Hepatocyte (in vitro differentiated cells): Measurements from ENCODE around the gene POU6F2. TPM values are rescaled to one million over a fixed set of nuclear protein-coding genes. Genes with fewer than 3 reads are reported as not detected.

Experiments
- DNase-seq: peaks from one replicate; pipeline ENCODE4 v3.0.0-alpha.2; 2016; ENCODE audit warnings: low spot score
- H2AFZ ChIP-seq: fragments of 200-600 bp; sonication (generic); 2 replicates; pipeline ENCODE4 v1.6.0; 2016; ENCODE audit warnings: antibody characterized with exemption, mild to moderate bottlenecking
- H3K27ac ChIP-seq: fragments of 200-600 bp; sonication (generic); 2 replicates; pipeline ENCODE4 v1.5.1; 2016; ENCODE audit warnings: mild to moderate bottlenecking
- H3K27me3 ChIP-seq: fragments of 200-600 bp; sonication (generic); 2 replicates; pipeline ENCODE4 v1.6.1; 2016
- H3K36me3 ChIP-seq: fragments of 200-600 bp; sonication (generic); replicated peaks from 2 replicates; pipeline ENCODE4 v1.5.1; 2016; ENCODE audit warnings: low read depth; ENCODE audit not compliant: insufficient read depth
- H3K4me1 ChIP-seq: fragments of 200-600 bp; sonication (generic); 2 replicates; pipeline ENCODE4 v1.5.1; 2016; ENCODE audit warnings: mild to moderate bottlenecking, moderate library complexity; ENCODE audit not compliant: insufficient read depth
- H3K4me2 ChIP-seq: fragments of 200-600 bp; sonication (generic); 2 replicates; pipeline ENCODE4 v1.6.0; 2016
- H3K4me3 ChIP-seq: fragments of 200-600 bp; sonication (generic); 2 replicates; pipeline ENCODE4 v1.5.1; 2016; ENCODE audit warnings: mild to moderate bottlenecking
- H3K79me2 ChIP-seq: fragments of 200-600 bp; sonication (generic); 2 replicates; pipeline ENCODE4 v1.6.0; 2017; ENCODE audit warnings: mild to moderate bottlenecking
- H3K9me2 ChIP-seq: fragments of 200-600 bp; sonication (generic); replicated peaks from 2 replicates; pipeline ENCODE4 v1.6.0; 2017; ENCODE audit warnings: mild to moderate bottlenecking; ENCODE audit not compliant: insufficient read depth
- H3K9me3 ChIP-seq: fragments of 200-600 bp; sonication (generic); 2 replicates; pipeline ENCODE4 v1.5.1; 2016; ENCODE audit warnings: low read depth, mild to moderate bottlenecking
- H4K20me1 ChIP-seq: fragments of 200-600 bp; sonication (generic); 2 replicates; pipeline ENCODE4 v1.6.0; 2016; ENCODE audit warnings: mild to moderate bottlenecking; ENCODE audit not compliant: insufficient read depth, poor library complexity, severe bottlenecking
- EZH2 ChIP-seq: fragments of 200-600 bp; sonication (generic); IDR thresholded peaks from 2 replicates; pipeline ENCODE4 v1.6.1; 2016; ENCODE audit warnings: antibody characterized with exemption, mild to moderate bottlenecking, borderline replicate concordance
- EZH2phosphoT487 ChIP-seq: fragments of 200-600 bp; sonication (generic); IDR thresholded peaks from one replicate; pipeline ENCODE4 v1.6.1; 2018; ENCODE audit warnings: antibody characterized with exemption, mild to moderate bottlenecking, low read depth, moderate library complexity; ENCODE audit not compliant: unreplicated experiment, severe bottlenecking
- WGBS: methylation state at CpG from one replicate; pipeline ENCODE4 v1.1.6; 2016; ENCODE audit warnings: low lambda C conversion rate; ENCODE audit errors: missing lambda C conversion rate; 5-methylcytosine and 5-hydroxymethylcytosine counted together
- polyA plus RNA-seq: library from polyadenylated mRNA; unstranded; fragments of >200 nt; fragmentation: Nextera tagmentation; extraction: Ambion mirVana; gene quantifications from 2 replicates; pipeline ENCODE4 v1.2.1, GENCODE V29; 2016
- total RNA-seq: library from RNA; depleted of rRNA; stranded (reverse); fragments of >200 nt; gene quantifications from 2 replicates; pipeline ENCODE4 v1.2.3, GENCODE V29; 2014
- TF ChIP-seq, protein P1 (sequence below): fragments of 200-600 bp; sonication (generic); IDR thresholded peaks from 2 replicates; pipeline ENCODE4 v1.5.1; 2016; ENCODE audit warnings: antibody characterized with exemption, mild to moderate bottlenecking; ENCODE audit not compliant: poor library complexity

The POU6F2 gene
- total and polyA plus RNA-seq, 2 experiments from 2014 or later: 0.67 to 1.4 TPM

DNA sequence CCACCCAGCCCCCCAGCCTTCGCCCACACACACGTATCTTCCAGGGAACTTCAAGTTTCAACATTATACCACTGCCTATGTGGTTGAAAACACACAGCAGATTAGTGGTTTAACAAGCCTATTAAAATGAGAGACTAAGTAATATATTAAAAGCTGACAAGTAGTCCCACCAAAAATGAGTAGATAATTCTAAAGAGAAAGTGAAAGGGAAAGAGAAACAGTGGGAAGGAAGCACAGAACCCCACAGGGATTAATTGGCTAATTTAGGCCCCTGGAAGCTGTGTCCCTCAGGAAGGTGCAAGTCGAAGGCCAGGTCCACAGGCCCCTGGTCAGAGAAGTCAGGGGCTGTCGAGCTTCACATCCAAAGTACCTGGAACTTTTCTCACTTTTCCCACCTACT is 378.0 kb downstream of the POU6F2 start:
- Histone ChIP-seq H2AFZ (no peak overlapping the region), H3K27me3 (no peaks in the 10 kb centered on the region), H3K4me3 (no peak overlapping the region), H4K20me1 (no peaks in the 10 kb centered on the region), H3K9me2 (no peaks in the 10 kb centered on the region), H3K9me3 (no peaks in the 10 kb centered on the region), H3K36me3 (no peaks in the 10 kb centered on the region), H3K27ac (no peak overlapping the region), H3K4me2 (no peak overlapping the region), H3K4me1 (peaks cover 9% of the 10 kb centered on the region), H3K79me2 (no peaks in the 10 kb centered on the region)
- no peak for DNase-seq
- TF ChIP-seq EZH2 (no peak), EZH2phosphoT487 (no peak)
- TF ChIP-seq, protein P1, sequence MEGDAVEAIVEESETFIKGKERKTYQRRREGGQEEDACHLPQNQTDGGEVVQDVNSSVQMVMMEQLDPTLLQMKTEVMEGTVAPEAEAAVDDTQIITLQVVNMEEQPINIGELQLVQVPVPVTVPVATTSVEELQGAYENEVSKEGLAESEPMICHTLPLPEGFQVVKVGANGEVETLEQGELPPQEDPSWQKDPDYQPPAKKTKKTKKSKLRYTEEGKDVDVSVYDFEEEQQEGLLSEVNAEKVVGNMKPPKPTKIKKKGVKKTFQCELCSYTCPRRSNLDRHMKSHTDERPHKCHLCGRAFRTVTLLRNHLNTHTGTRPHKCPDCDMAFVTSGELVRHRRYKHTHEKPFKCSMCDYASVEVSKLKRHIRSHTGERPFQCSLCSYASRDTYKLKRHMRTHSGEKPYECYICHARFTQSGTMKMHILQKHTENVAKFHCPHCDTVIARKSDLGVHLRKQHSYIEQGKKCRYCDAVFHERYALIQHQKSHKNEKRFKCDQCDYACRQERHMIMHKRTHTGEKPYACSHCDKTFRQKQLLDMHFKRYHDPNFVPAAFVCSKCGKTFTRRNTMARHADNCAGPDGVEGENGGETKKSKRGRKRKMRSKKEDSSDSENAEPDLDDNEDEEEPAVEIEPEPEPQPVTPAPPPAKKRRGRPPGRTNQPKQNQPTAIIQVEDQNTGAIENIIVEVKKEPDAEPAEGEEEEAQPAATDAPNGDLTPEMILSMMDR: no peak
- 82% methylated on average over 4 of the region's 4 CpGs for WGBS

DNA sequence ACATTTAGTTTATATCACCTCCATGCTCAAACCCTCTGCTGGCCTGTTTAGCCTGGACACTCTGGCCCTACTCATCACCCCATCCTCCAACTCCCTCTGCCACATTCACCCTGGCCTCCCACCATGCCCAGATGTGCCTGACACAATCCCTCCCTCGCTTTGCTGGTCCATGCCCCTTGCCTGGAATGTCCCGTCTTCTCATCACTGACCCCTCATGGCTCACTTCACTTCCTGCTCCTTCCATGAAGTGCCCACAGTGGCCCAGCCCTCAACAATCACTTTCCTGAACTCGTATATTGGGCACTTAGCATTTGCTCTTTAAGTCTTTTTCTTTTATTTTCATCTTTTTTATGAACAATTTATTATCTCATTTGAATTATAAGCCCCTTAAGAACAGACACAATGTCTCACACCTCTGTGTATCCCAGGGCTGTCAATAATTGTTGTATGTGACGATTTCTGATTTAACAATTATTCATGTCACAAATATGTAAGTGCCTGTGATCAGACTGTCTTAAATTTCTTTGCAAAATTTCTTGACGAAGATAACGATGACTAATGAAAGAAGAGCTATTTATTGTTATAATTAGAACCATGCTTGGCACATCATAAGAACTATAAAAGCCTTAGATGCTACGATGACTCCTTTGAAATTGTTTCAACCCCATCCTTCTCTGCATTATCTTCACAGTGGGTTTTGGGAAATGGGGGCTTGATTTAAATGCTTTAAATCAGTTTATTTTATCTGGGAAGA is 378.6 kb downstream of the POU6F2 start:
- no peaks in the 10 kb centered on the region for H3K9me3 ChIP-seq
- H3K4me2 ChIP-seq: no peak overlapping the region
- H2AFZ ChIP-seq: no peak overlapping the region
- no peaks in the 10 kb centered on the region for H4K20me1 ChIP-seq
- peaks cover 9% of the 10 kb centered on the region for H3K4me1 ChIP-seq
- H3K36me3 ChIP-seq: no peaks in the 10 kb centered on the region
- DNase-seq: no peak
- no peaks in the 10 kb centered on the region for H3K79me2 ChIP-seq
- no peaks in the 10 kb centered on the region for H3K27me3 ChIP-seq
- no peak overlapping the region for H3K4me3 ChIP-seq
- no peak overlapping the region for H3K27ac ChIP-seq
- H3K9me2 ChIP-seq: no peaks in the 10 kb centered on the region
- 84% methylated on average over 7 of the region's 7 CpGs for WGBS
- TF ChIP-seq EZH2phosphoT487 (no peak), EZH2 (no peak)
- TF ChIP-seq, protein P1: no peak

DNA sequence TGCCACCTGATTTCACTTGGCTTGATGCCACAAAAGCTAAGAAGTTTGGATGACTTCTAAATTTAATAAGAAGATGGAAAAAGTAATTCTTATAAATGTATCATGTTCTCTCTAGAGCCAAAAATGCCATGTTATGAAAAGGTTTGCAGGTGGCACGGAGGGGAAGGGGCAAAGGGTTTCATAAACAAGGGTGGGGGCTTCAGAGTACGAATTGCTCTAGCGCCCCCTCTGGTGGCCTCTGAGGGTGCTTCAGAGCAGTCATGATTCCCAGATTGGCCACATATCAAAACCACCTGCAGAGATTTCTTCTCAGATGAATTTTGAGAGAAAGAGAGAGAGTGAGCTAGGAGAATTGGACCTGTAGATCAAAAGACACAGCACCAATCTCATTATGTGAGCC is 379.9 kb downstream of the POU6F2 start:
- no peak for DNase-seq
- no peak for TF ChIP-seq EZH2phosphoT487
- TF ChIP-seq, protein P1: peak; percentile 26
- Histone ChIP-seq H3K4me3 (no peak overlapping the region), H3K9me3 (no peaks in the 10 kb centered on the region), H2AFZ (no peak overlapping the region), H4K20me1 (no peaks in the 10 kb centered on the region), H3K4me1 (peaks cover 9% of the 10 kb centered on the region), H3K79me2 (no peaks in the 10 kb centered on the region), H3K36me3 (no peaks in the 10 kb centered on the region), H3K27ac (no peak overlapping the region), H3K9me2 (no peaks in the 10 kb centered on the region), H3K4me2 (no peak overlapping the region), H3K27me3 (no peaks in the 10 kb centered on the region)
- 40% methylated on average over 3 of the region's 3 CpGs for WGBS
